Psoas muscle (tissue), 8 donors: ENCODE measurements around the gene TTF2. TPM values are rescaled to one million over a fixed set of nuclear protein-coding genes. Genes with fewer than 3 reads are reported as not detected.
"Not testable (repeated sequence)": the region's sequence is repeated elsewhere in the genome, so short reads cannot be mapped to it uniquely, and the experiment has no call there.

Experiments
- ATAC-seq, 4 donors: fragments of 200-7000 bp; cut with Tn5 transposase; one replicate each; pipeline ENCODE4 v1.9.1; 2020; ENCODE audit warnings: moderate library complexity in 3 of 4, mild to moderate bottlenecking in 2 of 4
- DNase-seq, 2 donors: peaks; one replicate each; pipeline ENCODE4 v3.0.0-alpha.2; 2020
- H3K27ac ChIP-seq: fragments of 200-600 bp; one replicate; pipeline ENCODE4 v1.8.0; 2022
- H3K27me3 ChIP-seq, 3 donors: fragments of 200-600 bp in 1 of 3; one replicate each; pipeline versions ENCODE4 v1.6.1 to v1.8.0; 2013 to 2022; ENCODE audit warnings: low read length in 2 of 3, mild to moderate bottlenecking in 2 of 3, moderate library complexity in 1 of 3; ENCODE audit not compliant: insufficient read depth in 3 of 3
- H3K36me3 ChIP-seq, 2 donors: fragments of 200-600 bp in 1 of 2; one replicate each; pipeline versions ENCODE4 v1.6.1 to v1.8.0; 2013 to 2022; ENCODE audit warnings: low read depth in 1 of 2, mild to moderate bottlenecking in 1 of 2, moderate library complexity in 1 of 2; ENCODE audit not compliant: insufficient read depth in 1 of 2
- H3K4me1 ChIP-seq: fragments of 200-600 bp; one replicate; pipeline ENCODE4 v1.8.0; 2022
- H3K4me3 ChIP-seq: fragments of 200-600 bp; one replicate; pipeline ENCODE4 v1.8.0; 2022; ENCODE audit warnings: mild to moderate bottlenecking
- H3K9me3 ChIP-seq: fragments of 200-600 bp; one replicate; pipeline ENCODE4 v1.8.0; 2022
- WGBS, 3 donors: extraction: QIAGEN DNeasy Blood & Tissue Kit; methylation state at CpG; one replicate each; pipeline versions ENCODE4 v1.1.6 to v1.1.7; 2013; 5-methylcytosine and 5-hydroxymethylcytosine counted together
- intact Hi-C, 2 donors: fragments of 100-400 bp; cut with DNase I; formaldehyde crosslinking; loops; one replicate each; pipeline versions ENCODE4 v1.11.0 to v1.14.2; 2022
- polyA plus RNA-seq, 3 donors: library from polyadenylated mRNA; stranded (reverse); fragments of 200-250 nt; gene quantifications; one replicate each; pipeline ENCODE4 v1.2.3, GENCODE V29; 2013
- total RNA-seq, 4 donors: library from RNA; stranded (reverse); fragmentation: NEBNext Ultra II Directional in 2 of 4; extraction: Animal tissue kit (Norgen Biotek cat#: 25700) in 2 of 4; gene quantifications; one replicate each; pipeline versions ENCODE4 v1.2.1 to v1.2.4, GENCODE V29; 2021 to 2023
- TF ChIP-seq, protein P1 (sequence below): fragments of 200-600 bp; IDR thresholded peaks from one replicate; pipeline ENCODE4 v1.8.0; 2022; ENCODE audit warnings: antibody characterized with exemption
- donor health status: healthy with polysubstance abuse.
- donor health status: DM: no; HTN: no; CAD: no; lungs with moderate emphysema.
- donor health status: Bipolar disorder and iron deficiency.
- donor health status: healthy.
- donor health status: DM: yes; HTN: yes; CAD: no.
- donor health status: DM: no; HTN: no; CAD: no.
- donor health status: DM: no; HTN: no; CAD: no.
- donor health status: DM: yes; HTN: yes; CAD: no.

The TTF2 gene
- total and polyA plus RNA-seq, 7 donors: 3.5 to 27.7 (median 14.3) TPM

DNA sequence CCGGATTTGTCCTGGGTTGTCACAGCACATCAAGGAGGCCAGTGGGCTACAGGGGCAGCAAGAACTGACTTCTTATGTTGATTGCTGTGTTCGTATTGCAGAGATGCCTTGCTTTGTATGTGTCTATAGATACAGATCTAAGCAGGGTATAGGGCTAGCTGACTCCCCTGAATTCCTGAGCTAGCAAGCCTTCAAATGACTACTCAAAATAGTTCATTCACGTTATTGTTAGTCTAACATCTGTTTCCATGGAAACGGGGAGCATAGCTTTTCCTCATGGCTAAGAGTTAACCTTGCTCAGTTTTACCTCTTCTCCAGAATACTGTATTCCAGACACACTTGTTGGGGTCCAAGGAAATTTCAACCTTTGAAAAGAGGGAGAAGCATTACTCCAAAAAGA lies 37.3 kb downstream of the TTF2 start:
- intact Hi-C loops: loop anchor here (2.0 kb wide), 2 partner anchors 13 to 19 kb away; no protein-coding TSS in a partner anchor
- Histone ChIP-seq H3K36me3 (no peaks in the 10 kb centered on the region), H3K27me3 (no peaks in the 10 kb centered on the region), H3K9me3 (no peaks in the 10 kb centered on the region), H3K27ac (no peak overlapping the region), H3K4me1 (peaks cover 43% of the 10 kb centered on the region), H3K4me3 (no peak overlapping the region)
- DNase-seq (no peak), ATAC-seq (no peak)
- WGBS, 3 donors: 66 to 80% (median 74%) methylated on average over 4 of the region's 4 CpGs
- TF ChIP-seq, protein P1, sequence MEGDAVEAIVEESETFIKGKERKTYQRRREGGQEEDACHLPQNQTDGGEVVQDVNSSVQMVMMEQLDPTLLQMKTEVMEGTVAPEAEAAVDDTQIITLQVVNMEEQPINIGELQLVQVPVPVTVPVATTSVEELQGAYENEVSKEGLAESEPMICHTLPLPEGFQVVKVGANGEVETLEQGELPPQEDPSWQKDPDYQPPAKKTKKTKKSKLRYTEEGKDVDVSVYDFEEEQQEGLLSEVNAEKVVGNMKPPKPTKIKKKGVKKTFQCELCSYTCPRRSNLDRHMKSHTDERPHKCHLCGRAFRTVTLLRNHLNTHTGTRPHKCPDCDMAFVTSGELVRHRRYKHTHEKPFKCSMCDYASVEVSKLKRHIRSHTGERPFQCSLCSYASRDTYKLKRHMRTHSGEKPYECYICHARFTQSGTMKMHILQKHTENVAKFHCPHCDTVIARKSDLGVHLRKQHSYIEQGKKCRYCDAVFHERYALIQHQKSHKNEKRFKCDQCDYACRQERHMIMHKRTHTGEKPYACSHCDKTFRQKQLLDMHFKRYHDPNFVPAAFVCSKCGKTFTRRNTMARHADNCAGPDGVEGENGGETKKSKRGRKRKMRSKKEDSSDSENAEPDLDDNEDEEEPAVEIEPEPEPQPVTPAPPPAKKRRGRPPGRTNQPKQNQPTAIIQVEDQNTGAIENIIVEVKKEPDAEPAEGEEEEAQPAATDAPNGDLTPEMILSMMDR: no peak

- TF ChIP-seq, protein P1: no peak
- Histone ChIP-seq H3K36me3 (peaks cover 0 to 8% of the 10 kb centered on the region in 2 donors), H3K27ac (peak overlapping the region; percentile 64), H3K27me3 (no peaks in the 10 kb centered on the region), H3K9me3 (no peaks in the 10 kb centered on the region), H3K4me3 (no peak overlapping the region), H3K4me1 (peaks cover 36% of the 10 kb centered on the region)
- intact Hi-C loops: no loop called here
- ATAC-seq (peak in 3 of 4 donors; percentile 32 to 70 (median 38)), DNase-seq (no peak)
- 89 to 92% (median 89%) methylated on average over 4 of the region's 4 CpGs for WGBS, 3 donors
Observed at GRCh38 chr1:117098287-117098890, 38.3 kb downstream of the TTF2 start.

DNA sequence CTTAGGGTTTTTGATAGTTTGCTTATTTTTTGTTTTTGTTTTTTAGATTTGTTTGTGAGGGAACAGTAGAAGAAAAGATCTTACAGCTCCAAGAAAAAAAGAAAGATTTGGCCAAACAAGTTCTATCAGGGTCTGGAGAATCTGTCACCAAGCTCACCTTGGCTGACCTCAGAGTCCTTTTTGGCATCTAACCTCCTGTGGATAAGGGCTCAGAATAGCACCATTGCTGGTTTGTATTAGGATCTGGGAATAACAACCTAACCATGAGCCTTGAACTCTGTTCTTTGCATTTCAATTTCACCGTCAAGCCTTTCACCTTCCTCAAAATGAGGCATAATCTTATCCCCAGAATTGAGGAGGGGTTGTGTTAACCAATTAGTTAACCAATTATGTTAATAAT lies 41.2 kb downstream of the TTF2 start:
- peak in 1 of 4 donors; percentile 50 for ATAC-seq
- peaks cover 0 to 16% of the 10 kb centered on the region in 2 donors for H3K36me3 ChIP-seq

DNA sequence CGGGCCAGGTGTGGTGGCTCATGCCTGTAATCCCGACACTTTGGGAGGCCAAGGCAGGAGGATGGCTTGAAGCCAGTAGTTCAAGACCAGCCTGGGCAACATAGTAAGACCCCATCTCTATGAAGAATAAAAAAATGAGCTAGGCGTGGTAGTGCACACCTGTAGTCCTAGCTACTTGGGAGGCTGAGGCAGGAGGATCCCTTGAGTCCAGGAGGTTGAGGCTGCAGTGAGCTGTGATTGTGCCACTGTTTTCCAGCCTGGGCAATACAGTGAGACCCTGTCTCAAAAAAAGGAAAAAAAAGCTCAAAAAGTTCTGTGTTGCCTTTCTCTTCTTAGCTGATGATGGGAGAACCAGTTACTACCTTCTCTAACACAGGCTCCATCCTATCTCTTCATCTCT lies 41.7 kb downstream of the TTF2 start:
- intact Hi-C loops, H3K4me3 ChIP-seq, H3K27ac ChIP-seq, H3K27me3 ChIP-seq, H3K9me3 ChIP-seq, ATAC-seq, DNase-seq: not testable (repeated sequence)
- H3K4me1 ChIP-seq: peaks cover 20% of the 10 kb centered on the region
- H3K36me3 ChIP-seq: peaks cover 0 to 20% of the 10 kb centered on the region in 2 donors
- 95 to 99% (median 96%) methylated on average over 3 of the region's 3 CpGs for WGBS, 3 donors

More for the DNA sequence above, 41.2 kb downstream of the TTF2 start:
- Histone ChIP-seq H3K4me1 (peaks cover 20% of the 10 kb centered on the region), H3K27me3 (no peaks in the 10 kb centered on the region), H3K9me3 (no peaks in the 10 kb centered on the region), H3K27ac (no peak overlapping the region), H3K4me3 (no peak overlapping the region)
- no peak for DNase-seq
- intact Hi-C loops: no loop called here
- 45 to 70% (median 50%) methylated on average over 1 of the region's 1 CpG for WGBS, 3 donors
- TF ChIP-seq, protein P1: no peak

- TF ChIP-seq, protein P1: no peak
- DNase-seq (no peak), ATAC-seq (no peak)
- 56 to 68% (median 58%) methylated on average over 3 of the region's 3 CpGs for WGBS, 3 donors
- intact Hi-C loops: no loop called here
- Histone ChIP-seq H3K4me1 (no peaks in the 10 kb centered on the region), H3K36me3 (peaks cover 8 to 51% of the 10 kb centered on the region in 2 donors), H3K27me3 (no peaks in the 10 kb centered on the region), H3K9me3 (no peaks in the 10 kb centered on the region), H3K27ac (no peak overlapping the region), H3K4me3 (no peak overlapping the region)
Observed at GRCh38 chr1:117104986-117105385, 44.9 kb downstream of the TTF2 start.
